Choroid plexus epithelial cell (primary cell): Measurements from ENCODE around the gene TP53TG3F.
"Not testable (repeated sequence)": the region's sequence is repeated elsewhere in the genome, so short reads cannot be mapped to it uniquely, and the experiment has no call there.

Experiments used
- DNase-seq: peaks from one replicate; pipeline ENCODE4 v3.0.0-alpha.2; 2010; ENCODE audit warnings: low read depth
- H3K4me3 ChIP-seq: 2 replicates; pipeline ENCODE4 v1.5.1; 2011; ENCODE audit warnings: low read depth, mild to moderate bottlenecking, control low read depth, low read length, moderate library complexity

TP53TG3F gene, protein sequence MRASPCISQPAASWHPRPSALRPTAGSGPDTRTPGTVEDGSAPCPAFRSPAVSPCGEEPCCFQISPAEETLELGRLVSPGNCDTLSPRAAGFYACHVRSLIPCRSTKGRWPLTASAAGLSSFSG

DNA sequence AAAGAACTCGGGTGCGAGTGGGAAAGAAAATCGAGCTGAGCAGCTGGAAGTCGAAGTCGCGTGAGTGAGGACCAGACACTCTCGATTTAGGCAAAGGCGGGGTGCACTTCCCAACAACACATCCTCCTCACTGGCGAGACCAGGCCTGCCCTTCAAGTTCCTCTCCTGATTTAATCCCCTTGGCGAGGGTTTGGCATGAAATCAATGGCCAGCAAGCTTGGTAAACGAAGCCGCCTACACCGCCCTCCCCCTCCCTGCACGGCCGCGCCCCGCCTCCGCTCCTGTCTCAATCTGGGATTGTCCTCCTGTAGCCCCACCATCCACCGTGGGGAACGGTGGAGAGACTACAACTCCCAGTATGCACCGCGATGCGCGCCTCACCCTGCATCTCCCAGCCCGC is at the start of gene TP53TG3F:
TSS of gene TP53TG3F (plus strand) at position 301 of the 400 bp plus-strand sequence. CDS start at position 369, 68 bp downstream.
- DNase-seq, H3K4me3 ChIP-seq: not testable (repeated sequence)

DNA sequence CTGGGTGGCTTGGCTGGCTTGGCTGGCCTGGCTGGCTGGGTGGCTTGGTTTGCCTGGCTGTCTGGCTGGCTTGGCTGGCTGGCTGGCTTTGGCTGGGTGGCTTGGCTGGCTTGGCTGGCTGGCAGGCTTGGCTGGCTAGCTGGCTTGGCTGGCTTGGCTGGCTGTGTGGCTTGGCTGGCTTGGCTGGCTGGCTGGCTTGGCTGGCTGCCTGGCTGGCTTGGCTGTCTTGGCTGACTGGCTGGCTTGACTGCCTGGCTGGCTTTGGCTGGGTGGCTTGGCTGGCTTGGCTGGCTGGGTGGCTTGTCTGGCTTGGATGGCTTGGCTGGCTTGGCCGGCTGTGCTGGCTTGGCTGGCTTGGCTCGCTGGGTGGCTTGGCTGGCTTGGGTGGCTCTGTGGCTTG is 32.2 kb downstream of the TP53TG3F start:
- H3K4me3 ChIP-seq, DNase-seq: not testable (repeated sequence)

DNA sequence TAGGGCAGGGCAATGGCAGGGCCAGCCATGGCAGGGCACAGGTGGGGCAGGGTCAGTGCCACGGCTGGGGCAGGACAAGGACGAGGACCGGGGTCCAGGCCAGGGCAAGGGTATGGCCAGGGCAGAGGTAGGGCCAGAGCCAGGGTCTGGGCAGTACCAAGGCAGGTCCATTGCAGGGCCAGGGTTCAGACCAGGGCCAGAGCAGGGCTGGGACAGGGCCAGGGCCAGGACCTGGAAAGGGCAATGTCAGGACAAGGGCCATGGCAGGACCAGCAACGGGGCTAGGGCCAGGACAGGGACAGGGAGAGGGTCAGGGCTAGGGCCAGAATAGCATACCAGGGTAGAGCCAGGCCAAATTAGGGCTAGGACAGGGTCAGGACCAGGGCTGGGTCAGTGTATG is 47.8 kb downstream of the TP53TG3F start:
- H3K4me3 ChIP-seq, DNase-seq: not testable (repeated sequence)

DNA sequence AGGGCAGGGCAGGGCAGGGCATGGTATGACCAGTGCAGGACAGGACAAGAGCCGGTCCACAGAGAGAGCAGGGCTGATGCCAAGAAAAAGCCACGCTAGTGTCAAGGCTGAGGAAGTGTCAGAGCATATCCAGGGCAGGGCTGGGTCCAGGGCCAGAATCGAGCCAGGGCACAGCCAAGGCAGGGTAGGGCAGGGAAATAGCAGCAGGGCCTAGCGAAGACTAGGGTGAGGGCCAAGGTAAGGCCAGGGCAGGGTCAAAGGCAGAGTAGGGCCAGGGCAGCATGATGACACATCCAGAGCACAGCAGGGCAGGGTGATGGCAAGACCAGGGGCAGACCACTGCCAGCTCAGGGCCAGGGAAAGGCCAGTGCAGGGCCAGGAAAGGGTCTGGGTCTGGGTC is 49.7 kb downstream of the TP53TG3F start:
- H3K4me3 ChIP-seq, DNase-seq: not testable (repeated sequence)

GRCh38 chr16:33509906-33510305 is 50.5 kb downstream of the TP53TG3F start:
- not testable (repeated sequence) for H3K4me3 ChIP-seq, DNase-seq
